CD4-positive, alpha-beta T cell treated with Interleukin-6 for 4 hours (primary cell): ENCODE measurements around the gene ITGA5.

Experiments
- DNase-seq: peaks from one replicate; pipeline ENCODE4 v3.0.0-alpha.2; 2020; ENCODE audit warnings: mixed read lengths

ITGA5 gene

GRCh38 chr12:54349679-54350078, 69.4 kb downstream of the ITGA5 start:
- DNase-seq: no peak

- DNase-seq: no peak
Observed at GRCh38 chr12:54349036-54349435, 70.0 kb downstream of the ITGA5 start.
